ENCODE results near the gene LAMTOR4.
"Not testable (repeated sequence)": the region's sequence is repeated elsewhere in the genome, so short reads cannot be mapped to it uniquely, and the experiment has no call there.

Gene LAMTOR4

GRCh38 chr7:100191775-100192174, 43.1 kb downstream of the LAMTOR4 start:
- Histone ChIP-seq H3K27ac (ENCODE audit: low read length) (no peak overlapping the region), H2AFZ (ENCODE audit: low read length) (no peak overlapping the region), H3K4me1 (ENCODE audit: low read length) (peaks cover 3% of the 10 kb centered on the region; the same call in 1 of the 2 replicates), H3K9ac (ENCODE audit: low read length) (no peak overlapping the region), H3K4me2 (ENCODE audit: low read depth, low read length) (no peak overlapping the region), H3K27me3 (replicated peaks; ENCODE audit: insufficient read depth, low read length) (no peaks in the 10 kb centered on the region), H3K79me2 (ENCODE audit: low read length) (no peaks in the 10 kb centered on the region), H3K9me2 (replicated peaks; ENCODE audit: insufficient read depth, low read length) (no peaks in the 10 kb centered on the region), H3F3A (ENCODE audit: insufficient read depth, low read length) (0 out of 2 replicates have a peak, but pooled peaks cover 3% of the 10 kb centered on the region), H3K36me3 (replicated peaks; ENCODE audit: insufficient read depth, low read length) (no peaks in the 10 kb centered on the region), H3K4me3 (ENCODE audit: low read length) (no peak overlapping the region), H3K9me3 (replicated peaks; ENCODE audit: insufficient read depth, low read length) (no peaks in the 10 kb centered on the region), H4K20me1 (ENCODE audit: insufficient read depth, low read length) (no peaks in the 10 kb centered on the region)
- no peak for DNase-seq
- no peak for TF ChIP-seq EZH2phosphoT487 (IDR thresholded peaks at IDR 0.05; ENCODE audit: low read length)
- TF ChIP-seq EZH2 (optimal IDR thresholded peaks at IDR 0.05; ENCODE audit: low read depth, low read length) = no peak
- no peak for TF ChIP-seq CTCF (IDR thresholded peaks at IDR 0.05; ENCODE audit: low read length)

GRCh38 chr7:100192281-100192862, 43.7 kb downstream of the LAMTOR4 start:
- not testable (repeated sequence) for H2AFZ ChIP-seq (ENCODE audit: low read length); H3K9me3 ChIP-seq (replicated peaks; ENCODE audit: insufficient read depth, low read length); H3K27ac ChIP-seq (ENCODE audit: low read length); H3K4me2 ChIP-seq (ENCODE audit: low read depth, low read length); H3K36me3 ChIP-seq (replicated peaks; ENCODE audit: insufficient read depth, low read length); DNase-seq; H3F3A ChIP-seq (ENCODE audit: insufficient read depth, low read length); H3K9ac ChIP-seq (ENCODE audit: low read length); H3K4me1 ChIP-seq (ENCODE audit: low read length); H4K20me1 ChIP-seq (ENCODE audit: insufficient read depth, low read length); H3K79me2 ChIP-seq (ENCODE audit: low read length); H3K4me3 ChIP-seq (ENCODE audit: low read length); H3K9me2 ChIP-seq (replicated peaks; ENCODE audit: insufficient read depth, low read length); H3K27me3 ChIP-seq (replicated peaks; ENCODE audit: insufficient read depth, low read length)

- H3K27ac ChIP-seq (ENCODE audit: low read length) = no peak overlapping the region
These were observed 44.3 kb downstream of the LAMTOR4 start for GRCh38 chr7:100192969-100193368.

More at GRCh38 chr7:100192969-100193368, 44.3 kb downstream of the LAMTOR4 start:
- TF ChIP-seq EZH2phosphoT487 (IDR thresholded peaks at IDR 0.05; ENCODE audit: low read length) (no peak), CTCF (IDR thresholded peaks at IDR 0.05; ENCODE audit: low read length) (no peak), EZH2 (optimal IDR thresholded peaks at IDR 0.05; ENCODE audit: low read depth, low read length) (no peak)
- no peak overlapping the region for H3K4me2 ChIP-seq (ENCODE audit: low read depth, low read length)
- H3K79me2 ChIP-seq (ENCODE audit: low read length) = no peaks in the 10 kb centered on the region
- peaks cover 3% of the 10 kb centered on the region; the same call in 1 of the 2 replicates for H3K4me1 ChIP-seq (ENCODE audit: low read length)
- no peaks in the 10 kb centered on the region for H4K20me1 ChIP-seq (ENCODE audit: insufficient read depth, low read length)
- 0 out of 2 replicates have a peak, but pooled peaks cover 3% of the 10 kb centered on the region for H3F3A ChIP-seq (ENCODE audit: insufficient read depth, low read length)
- H2AFZ ChIP-seq (ENCODE audit: low read length) = no peak overlapping the region
- H3K9me3 ChIP-seq (replicated peaks; ENCODE audit: insufficient read depth, low read length) = no peaks in the 10 kb centered on the region
- peaks cover 6% of the 10 kb centered on the region; the same call in 1 of the 2 replicates for H3K27me3 ChIP-seq (replicated peaks; ENCODE audit: insufficient read depth, low read length)
- H3K9ac ChIP-seq (ENCODE audit: low read length) = no peak overlapping the region
- no peak overlapping the region for H3K4me3 ChIP-seq (ENCODE audit: low read length)
- DNase-seq = no peak
- H3K36me3 ChIP-seq (replicated peaks; ENCODE audit: insufficient read depth, low read length) = no peaks in the 10 kb centered on the region
- no peaks in the 10 kb centered on the region for H3K9me2 ChIP-seq (replicated peaks; ENCODE audit: insufficient read depth, low read length)

All from MM.1S (cell line).